Thymus (tissue), 11 donors: ENCODE measurements around the gene TCP11. TPM values are rescaled to one million over a fixed set of nuclear protein-coding genes. Genes with fewer than 3 reads are reported as not detected.

Experiments
- DNase-seq, 9 donors: peaks; one replicate each; pipeline ENCODE4 v3.0.0-alpha.2; 2013; ENCODE audit warnings: low spot score in 9 of 9, low read depth in 6 of 9, missing footprints in 1 of 9
- H3K27ac ChIP-seq, 2 donors: one replicate each; pipeline ENCODE4 v1.5.1; 2013; ENCODE audit warnings: control low read depth in 1 of 2, low read depth in 1 of 2, low read length in 1 of 2, mild to moderate bottlenecking in 1 of 2, moderate library complexity in 1 of 2
- H3K27me3 ChIP-seq, 2 donors: one replicate each; pipeline ENCODE4 v1.5.1; 2013; ENCODE audit warnings: low read length in 1 of 2; ENCODE audit not compliant: control insufficient read depth in 2 of 2, insufficient read depth in 1 of 2
- H3K36me3 ChIP-seq, 2 donors: one replicate each; pipeline ENCODE4 v1.5.1; 2013; ENCODE audit warnings: low read length in 1 of 2, mild to moderate bottlenecking in 1 of 2, moderate library complexity in 1 of 2; ENCODE audit not compliant: control insufficient read depth in 2 of 2, insufficient read depth in 2 of 2
- H3K4me1 ChIP-seq, 2 donors: one replicate each; pipeline ENCODE4 v1.5.1; 2013; ENCODE audit warnings: low read length in 2 of 2; ENCODE audit not compliant: control insufficient read depth in 2 of 2, insufficient read depth in 2 of 2
- H3K4me3 ChIP-seq, 2 donors: one replicate each; pipeline ENCODE4 v1.5.1; 2013; ENCODE audit warnings: low read length in 2 of 2, control low read depth in 1 of 2, mild to moderate bottlenecking in 1 of 2
- H3K9me3 ChIP-seq, 2 donors: one replicate each; pipeline ENCODE4 v1.5.1; 2013; ENCODE audit warnings: low read length in 1 of 2, mild to moderate bottlenecking in 1 of 2; ENCODE audit not compliant: control insufficient read depth in 2 of 2, insufficient read depth in 1 of 2
- WGBS: extraction: QIAGEN DNeasy Blood & Tissue Kit; methylation state at CpG from one replicate; pipeline ENCODE4 v1.1.7; 2013; 5-methylcytosine and 5-hydroxymethylcytosine counted together
- polyA plus RNA-seq: library from polyadenylated mRNA; stranded (reverse); fragments of 200-250 nt; gene quantifications from one replicate; pipeline ENCODE4 v1.2.3, GENCODE V29; 2013
- total RNA-seq: library from RNA; stranded (reverse); fragments of 120-200 nt; gene quantifications from one replicate; pipeline ENCODE4 v1.2.4, GENCODE V29; 2013
- donor health status: healthy.

Gene TCP11
- total and polyA plus RNA-seq, 2 donors, result 0.30 to 0.33 TPM

GRCh38 chr6:35094183-35094582 lies 47.0 kb downstream of the TCP11 start:
- Histone ChIP-seq H3K4me1 (no peaks in the 10 kb centered on the region), H3K27ac (no peak overlapping the region), H3K4me3 (no peak overlapping the region), H3K9me3 (no peaks in the 10 kb centered on the region), H3K36me3 (no peaks in the 10 kb centered on the region), H3K27me3 (no peaks in the 10 kb centered on the region)
- WGBS, result 97% methylated on average over 4 of the region's 4 CpGs
- DNase-seq, result no peak

- peaks cover 0 to 3% of the 10 kb centered on the region in 2 donors for H3K36me3 ChIP-seq
- H3K4me1 ChIP-seq, result no peaks in the 10 kb centered on the region
- H3K4me3 ChIP-seq, result no peak overlapping the region
- DNase-seq, result no peak
- H3K27me3 ChIP-seq, result no peaks in the 10 kb centered on the region
- WGBS, result 97% methylated on average over 6 of the region's 6 CpGs
- no peaks in the 10 kb centered on the region for H3K9me3 ChIP-seq
- no peak overlapping the region for H3K27ac ChIP-seq
Measured at GRCh38 chr6:35093783-35094182, 47.4 kb downstream of the TCP11 start.

- H3K27ac ChIP-seq, result no peak overlapping the region
- no peak for DNase-seq
- no peaks in the 10 kb centered on the region for H3K9me3 ChIP-seq
- H3K27me3 ChIP-seq, result no peaks in the 10 kb centered on the region
- H3K36me3 ChIP-seq, result peaks cover 0 to 8% of the 10 kb centered on the region in 2 donors
- no peaks in the 10 kb centered on the region for H3K4me1 ChIP-seq
- 97% methylated on average over 5 of the region's 5 CpGs for WGBS
- no peak overlapping the region for H3K4me3 ChIP-seq
Measured at GRCh38 chr6:35093118-35093445, 48.1 kb downstream of the TCP11 start.

GRCh38 chr6:35092362-35093117 lies 48.6 kb downstream of the TCP11 start:
- Histone ChIP-seq H3K4me1 (no peaks in the 10 kb centered on the region), H3K27me3 (no peaks in the 10 kb centered on the region), H3K4me3 (no peak overlapping the region), H3K27ac (no peak overlapping the region), H3K36me3 (peaks cover 4 to 13% of the 10 kb centered on the region in 2 donors), H3K9me3 (no peaks in the 10 kb centered on the region)
- WGBS, result 95% methylated on average over 5 of the region's 5 CpGs
- no peak for DNase-seq

DNA sequence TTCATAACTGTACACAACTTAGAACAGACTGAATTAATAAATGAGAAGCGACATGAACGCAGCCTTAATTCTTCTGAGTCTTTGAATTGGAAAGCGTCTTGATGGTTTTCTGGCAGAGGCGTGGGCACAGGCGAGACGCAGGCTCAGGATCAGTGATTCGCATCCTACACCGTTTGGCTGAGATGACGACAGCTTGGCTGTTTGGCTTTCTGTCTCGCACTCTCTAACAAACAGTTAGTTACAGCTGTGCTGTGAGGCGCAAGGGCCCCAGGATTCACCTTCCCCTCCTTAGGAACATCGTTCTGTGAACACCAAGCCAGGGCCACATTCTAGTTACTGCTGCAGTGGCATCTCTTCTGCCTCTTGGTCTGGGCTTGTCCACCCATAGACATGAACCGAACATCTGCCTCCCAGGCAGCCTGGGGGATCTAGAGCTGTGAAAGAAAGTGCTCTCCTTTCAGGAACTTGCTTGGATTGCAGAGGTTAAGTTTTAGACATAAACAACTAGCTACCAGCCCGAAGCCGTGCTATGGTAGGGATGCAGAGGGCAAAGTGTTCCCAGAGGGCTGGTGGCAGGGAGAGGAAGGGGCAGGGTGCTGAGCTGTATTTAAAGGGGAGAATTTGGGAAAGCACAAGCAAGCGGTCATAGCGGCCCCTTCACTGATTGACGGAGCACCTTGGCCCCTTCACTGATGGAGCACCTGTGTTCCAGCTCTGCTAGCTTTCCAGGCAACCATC lies 49.6 kb downstream of the TCP11 start:
- no peaks in the 10 kb centered on the region for H3K4me1 ChIP-seq
- H3K9me3 ChIP-seq, result no peaks in the 10 kb centered on the region
- no peaks in the 10 kb centered on the region for H3K27me3 ChIP-seq
- peaks cover 12 to 23% of the 10 kb centered on the region in 2 donors for H3K36me3 ChIP-seq
- WGBS, result 98% methylated on average over 18 of the region's 18 CpGs
- H3K4me3 ChIP-seq, result no peak overlapping the region
- no peak overlapping the region for H3K27ac ChIP-seq
- DNase-seq, result no peak

DNA sequence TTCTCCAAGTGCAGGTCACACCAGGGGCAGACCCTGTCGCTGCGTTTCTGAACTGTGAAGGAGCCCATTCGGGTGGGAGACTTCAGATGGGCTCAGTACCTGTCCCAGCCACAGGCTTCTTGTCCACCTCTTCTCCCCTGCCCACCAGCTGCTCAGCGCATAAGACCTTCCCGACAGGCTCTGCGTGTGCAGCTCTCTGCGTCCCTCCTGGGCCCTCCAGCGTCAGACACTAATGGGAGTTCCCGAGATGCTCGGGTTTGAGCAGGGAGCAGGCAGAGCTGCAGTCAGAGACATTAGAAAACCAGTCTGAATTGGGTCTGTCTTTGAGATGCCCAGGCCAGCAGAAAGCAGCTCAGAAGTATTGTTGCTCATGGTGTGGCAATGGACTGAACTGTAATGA lies 50.4 kb downstream of the TCP11 start:
- H3K4me3 ChIP-seq, result no peak overlapping the region
- H3K9me3 ChIP-seq, result no peaks in the 10 kb centered on the region
- H3K4me1 ChIP-seq, result no peaks in the 10 kb centered on the region
- no peaks in the 10 kb centered on the region for H3K27me3 ChIP-seq
- no peak for DNase-seq
- peaks cover 14 to 28% of the 10 kb centered on the region in 2 donors for H3K36me3 ChIP-seq
- WGBS, result 98% methylated on average over 10 of the region's 10 CpGs
- H3K27ac ChIP-seq, result no peak overlapping the region

DNA sequence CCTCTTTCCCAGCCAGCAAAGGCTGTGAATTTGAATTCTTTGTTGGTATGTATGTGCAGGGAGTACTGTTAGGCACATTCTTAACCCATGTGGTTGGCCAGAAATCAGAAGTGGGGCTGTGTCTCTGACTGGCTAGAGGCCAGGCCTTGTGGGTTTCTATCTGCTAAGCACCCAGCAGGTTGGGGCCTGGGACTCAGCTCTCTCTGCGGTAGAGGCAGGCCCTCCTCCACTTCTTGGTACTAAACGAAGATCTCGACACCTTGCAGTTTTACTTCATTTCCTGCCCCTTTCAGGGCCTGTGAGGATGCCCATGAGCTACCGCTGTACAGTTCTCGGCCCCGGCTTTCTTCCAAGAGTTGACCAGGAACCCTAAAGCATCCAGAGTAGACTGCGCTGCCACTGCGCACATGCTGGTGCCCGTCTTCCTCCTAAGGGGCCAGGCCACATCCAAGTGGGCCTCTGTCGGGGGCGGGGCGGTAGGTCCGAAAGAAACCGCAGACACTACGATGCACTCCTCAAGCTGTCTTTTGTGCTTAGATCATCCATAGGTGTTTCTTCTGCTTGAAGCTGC lies 51.1 kb downstream of the TCP11 start:
- H3K27ac ChIP-seq, result no peak overlapping the region

DNA sequence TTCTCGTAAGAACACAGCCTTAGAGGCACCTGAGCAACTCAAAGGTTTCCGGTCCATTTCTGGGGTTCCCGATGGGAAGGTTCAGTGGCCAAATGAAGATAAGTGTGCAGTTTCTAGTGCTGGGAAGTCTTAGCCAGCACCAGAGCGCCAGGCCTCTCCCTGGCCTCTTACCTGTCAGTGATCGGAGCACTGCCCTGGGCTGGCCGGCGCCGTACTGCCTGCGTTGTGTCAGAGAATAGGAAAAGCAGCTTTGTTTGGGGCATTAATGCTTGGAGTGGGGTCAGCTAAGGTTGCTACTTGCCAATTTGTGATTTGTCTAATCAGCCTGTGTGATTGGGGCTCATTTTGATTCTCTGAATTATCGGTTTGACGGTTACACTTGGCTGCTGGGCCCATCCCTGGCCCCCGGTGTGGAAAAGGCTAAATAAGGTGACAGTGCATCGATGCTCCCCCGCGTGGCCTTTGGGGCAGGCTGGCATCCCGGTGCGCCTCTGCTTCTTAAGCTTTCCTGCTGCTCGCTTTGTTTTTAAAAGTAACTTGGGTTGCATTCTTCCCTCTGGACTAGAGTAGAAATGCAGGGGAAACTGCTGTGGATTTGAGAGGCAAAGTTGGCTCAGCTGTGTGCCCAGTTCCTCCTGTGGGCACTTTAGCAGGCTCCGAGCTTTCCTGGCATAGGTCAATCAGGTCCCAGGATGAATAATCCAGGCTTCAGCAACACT lies 51.8 kb downstream of the TCP11 start:
- H3K4me1 ChIP-seq, result no peaks in the 10 kb centered on the region
- no peaks in the 10 kb centered on the region for H3K9me3 ChIP-seq
- no peak for DNase-seq
- H3K4me3 ChIP-seq, result no peak overlapping the region
- no peaks in the 10 kb centered on the region for H3K27me3 ChIP-seq
- peaks cover 21 to 41% of the 10 kb centered on the region in 2 donors for H3K36me3 ChIP-seq
- 99% methylated on average over 19 of the region's 19 CpGs for WGBS
- H3K27ac ChIP-seq, result no peak overlapping the region

More for the DNA sequence above, 51.1 kb downstream of the TCP11 start:
- no peaks in the 10 kb centered on the region for H3K4me1 ChIP-seq
- H3K27me3 ChIP-seq, result no peaks in the 10 kb centered on the region
- H3K36me3 ChIP-seq, result peaks cover 16 to 35% of the 10 kb centered on the region in 2 donors
- no peaks in the 10 kb centered on the region for H3K9me3 ChIP-seq
- H3K4me3 ChIP-seq, result no peak overlapping the region
- DNase-seq, result no peak
- 74% methylated on average over 15 of the region's 15 CpGs for WGBS
